ENCODE results near the gene PMPCA.

PMPCA gene

DNA sequence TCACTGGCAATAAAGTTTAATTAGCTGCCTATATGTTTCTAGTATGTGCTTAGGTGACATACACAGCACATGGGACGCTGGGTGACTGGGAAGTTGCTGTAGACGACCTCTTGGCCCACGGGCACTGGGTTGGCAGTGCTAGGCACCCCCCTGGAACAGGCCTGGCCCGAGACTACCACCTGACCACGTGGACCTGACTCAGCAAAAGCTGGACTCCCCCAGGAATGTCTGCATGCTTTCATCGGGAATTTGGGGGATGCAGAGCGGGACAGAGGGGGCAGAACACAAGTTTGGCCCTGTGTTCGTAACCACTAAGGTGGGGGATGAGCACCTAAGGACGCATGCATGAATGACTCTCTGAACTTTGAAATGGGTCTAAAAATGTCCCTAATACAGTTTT is 45.8 kb downstream of the PMPCA start:
- DNase-seq (ENCODE audit: low spot score), result no peak

DNA sequence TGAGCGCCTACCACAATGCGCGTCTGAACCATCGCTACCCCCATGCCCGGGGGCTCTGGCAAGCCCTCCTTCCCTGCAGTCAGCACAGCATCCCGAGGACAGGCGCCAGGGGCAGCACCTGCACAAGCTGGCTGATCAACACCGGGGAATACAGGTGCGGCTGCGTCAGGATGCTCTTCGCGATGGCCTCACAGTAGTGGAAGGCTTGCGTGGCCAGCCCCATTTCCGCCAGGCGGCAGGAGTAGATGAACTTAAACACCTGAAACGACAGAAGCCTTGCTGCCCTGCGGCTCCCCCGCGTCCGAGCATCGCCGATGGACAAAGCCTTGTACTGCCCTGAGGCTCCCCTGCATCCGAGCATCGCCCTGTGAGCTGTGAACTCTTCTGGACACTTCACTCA is 46.9 kb downstream of the PMPCA start:
- no peak for DNase-seq (ENCODE audit: low spot score)

DNA sequence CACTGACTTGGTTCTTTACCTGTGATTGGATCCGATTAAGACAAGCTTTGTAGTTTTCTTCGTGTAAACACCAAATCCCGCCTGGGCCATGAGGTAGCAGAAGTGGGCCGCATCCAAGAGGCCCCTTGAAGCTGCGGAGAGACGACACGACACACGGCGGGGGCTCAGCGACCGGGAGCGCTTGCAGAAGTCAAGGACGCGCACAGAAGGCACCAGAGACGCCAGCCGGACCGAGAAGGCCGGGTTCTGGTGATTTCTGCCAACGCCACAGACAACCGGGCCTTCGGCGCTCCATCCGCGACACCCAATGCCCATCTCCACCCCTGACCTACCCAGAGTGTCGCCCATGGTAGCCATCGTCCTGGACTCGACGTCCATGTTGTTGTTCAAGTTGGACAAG is 49.0 kb downstream of the PMPCA start:
- no peak for DNase-seq (ENCODE audit: low spot score)

DNA sequence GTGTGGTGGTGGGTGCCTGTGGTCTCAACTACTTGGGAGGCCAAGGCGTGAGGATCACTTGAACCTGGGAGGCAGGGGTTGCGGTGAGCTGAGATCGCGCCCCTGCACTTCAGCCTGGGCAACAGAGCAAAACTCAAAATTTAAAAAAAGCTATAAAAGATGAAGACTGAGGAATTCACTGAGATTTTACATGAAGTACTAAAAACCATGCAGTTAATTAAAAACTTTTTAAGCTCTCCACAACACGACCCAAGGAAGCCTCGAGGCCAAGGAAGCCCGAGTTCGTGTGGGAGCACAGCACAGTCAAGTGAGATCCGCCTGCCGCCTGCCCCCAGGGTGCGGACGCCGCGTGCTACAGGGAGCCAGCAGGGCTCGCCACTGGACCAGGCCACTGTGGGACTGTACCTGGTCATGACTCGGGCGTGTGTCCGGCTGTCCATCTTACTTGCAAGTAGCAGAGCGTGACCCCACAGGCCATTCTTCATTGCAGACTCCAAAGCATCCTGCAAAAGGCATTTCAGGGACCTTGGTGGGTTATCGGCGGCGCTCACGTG is 50.4 kb downstream of the PMPCA start:
- DNase-seq (ENCODE audit: low spot score), result no peak

DNA sequence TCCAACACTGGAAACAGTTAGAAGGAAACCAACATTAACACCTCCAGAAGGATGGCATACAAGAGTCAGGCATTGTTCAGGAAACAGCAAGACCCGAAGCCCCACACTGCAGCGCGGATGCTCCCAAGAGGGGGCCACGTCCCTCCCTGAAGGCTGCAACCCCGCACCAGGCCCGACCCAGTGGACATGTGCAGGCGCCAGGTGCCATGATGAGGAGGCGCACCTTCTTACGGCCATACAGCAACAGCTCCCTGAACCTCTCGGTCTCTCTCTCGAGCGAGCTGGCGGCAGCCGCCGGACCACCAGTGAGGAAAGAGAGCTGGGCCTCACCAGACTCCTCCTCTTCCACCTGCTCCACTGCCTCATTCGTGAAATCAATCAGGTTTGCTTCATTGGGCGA is 52.2 kb downstream of the PMPCA start:
- DNase-seq (ENCODE audit: low spot score), result no peak

DNA sequence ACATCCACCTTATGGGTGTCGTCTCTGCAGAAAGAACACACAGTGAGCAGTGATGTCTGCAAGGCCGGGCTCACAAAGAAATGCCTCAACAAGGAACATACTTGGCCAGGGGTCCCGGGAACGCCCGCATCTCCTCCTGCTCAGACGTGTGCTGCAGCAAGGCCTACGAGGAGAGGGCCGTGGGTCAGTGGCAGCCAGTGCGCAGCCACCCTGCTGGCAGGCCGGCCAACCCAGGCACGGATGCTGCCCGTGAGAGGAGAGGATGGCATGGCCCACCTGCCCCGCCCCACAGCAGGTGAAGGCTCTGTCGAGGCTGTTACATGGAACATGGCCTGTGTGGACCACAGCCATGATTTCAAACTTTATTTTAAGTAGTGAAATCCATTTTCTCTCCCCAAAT is 53.1 kb downstream of the PMPCA start:
- no peak for DNase-seq (ENCODE audit: low spot score)

DNA sequence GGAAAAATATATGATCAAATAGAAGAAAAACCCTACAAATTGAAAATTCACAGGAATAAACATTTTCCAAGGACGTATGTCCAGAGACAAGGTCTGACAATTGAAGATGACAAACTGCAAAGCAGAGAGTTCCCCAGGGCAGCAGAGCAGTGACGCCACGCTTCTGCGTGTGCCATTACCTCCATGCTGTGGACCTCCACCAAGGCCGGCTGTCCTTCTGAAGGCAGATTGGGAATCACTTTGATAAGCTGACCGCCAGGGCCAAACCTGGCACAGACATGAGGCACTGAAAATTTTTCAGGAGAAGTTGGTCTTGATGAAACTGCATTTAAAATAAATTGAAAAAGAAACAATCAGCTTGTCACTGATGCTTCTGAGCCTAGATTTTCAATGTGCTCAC is 53.8 kb downstream of the PMPCA start:
- no peak for DNase-seq (ENCODE audit: low spot score)

DNA sequence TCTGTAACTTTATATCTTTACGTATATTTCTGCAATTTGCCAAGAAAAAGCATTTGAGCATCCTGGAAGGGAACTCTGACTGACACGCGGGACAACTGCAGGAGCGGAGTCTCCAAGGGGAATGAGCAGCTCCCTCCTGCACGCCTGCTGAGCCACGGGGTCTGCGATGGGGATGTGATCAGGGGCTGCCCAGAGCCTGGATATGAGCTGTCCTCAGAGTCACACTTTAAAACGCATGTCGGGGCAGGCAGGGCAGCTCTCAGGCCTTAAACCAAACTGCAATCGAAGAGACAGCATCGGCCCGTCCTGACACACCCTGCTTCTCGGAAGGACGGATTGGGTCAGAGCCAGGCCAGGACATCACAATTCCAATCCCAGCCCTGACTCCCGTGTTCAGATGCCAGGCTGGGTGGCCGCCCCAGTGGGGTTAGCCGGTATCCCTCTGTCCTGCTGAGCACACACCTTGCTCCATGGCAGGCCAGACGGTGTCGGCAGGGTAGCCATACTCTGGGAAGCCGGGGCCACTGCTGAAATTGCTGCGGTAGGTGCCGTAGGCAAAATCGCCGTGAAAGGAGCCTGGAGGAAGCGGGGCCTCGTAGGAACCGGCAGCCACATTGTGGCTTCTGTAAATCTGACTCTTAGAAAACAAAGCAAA is 55.2 kb downstream of the PMPCA start:
- no peak for DNase-seq (ENCODE audit: low spot score)

DNA sequence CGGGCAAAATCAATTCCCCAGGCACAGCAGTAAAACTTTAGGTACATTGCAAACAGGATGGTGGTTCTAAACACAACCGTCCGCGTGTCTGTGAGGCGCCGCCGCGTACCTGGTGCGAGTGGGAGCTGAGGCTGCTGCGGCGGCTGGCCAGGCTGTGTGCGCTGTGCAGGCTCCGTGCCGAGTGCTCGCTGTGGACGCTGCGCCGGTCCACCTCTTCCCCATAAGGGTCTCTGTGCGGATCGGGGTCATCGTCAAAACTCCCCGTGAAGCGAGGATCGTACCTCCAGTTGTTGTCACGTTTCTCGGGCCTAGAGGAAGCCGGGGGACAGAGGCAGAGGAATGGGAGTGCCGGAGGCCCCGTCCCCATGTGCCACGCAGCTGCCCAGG is 55.7 kb downstream of the PMPCA start:
- no peak for DNase-seq (ENCODE audit: low spot score)

DNA sequence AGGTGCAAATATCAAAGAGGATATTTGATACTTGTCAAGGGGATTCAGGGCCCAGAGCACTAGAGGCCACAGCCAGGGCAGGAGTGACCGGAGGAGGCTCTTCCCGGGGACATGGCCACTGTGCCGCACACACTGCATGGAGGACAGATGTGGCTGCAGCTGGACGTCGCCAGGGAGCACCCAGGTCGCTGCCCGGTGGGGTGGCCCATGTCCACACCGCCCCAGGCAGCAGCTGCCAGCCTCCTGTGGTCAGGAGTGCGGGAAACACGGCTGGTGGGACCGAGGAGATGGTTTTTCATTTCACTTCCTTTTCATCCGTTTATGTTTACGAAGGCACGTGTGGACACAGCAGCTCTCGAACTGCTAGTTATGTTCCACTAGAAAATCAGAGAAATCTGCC is 57.3 kb downstream of the PMPCA start:
- DNase-seq (ENCODE audit: low spot score), result no peak

DNA sequence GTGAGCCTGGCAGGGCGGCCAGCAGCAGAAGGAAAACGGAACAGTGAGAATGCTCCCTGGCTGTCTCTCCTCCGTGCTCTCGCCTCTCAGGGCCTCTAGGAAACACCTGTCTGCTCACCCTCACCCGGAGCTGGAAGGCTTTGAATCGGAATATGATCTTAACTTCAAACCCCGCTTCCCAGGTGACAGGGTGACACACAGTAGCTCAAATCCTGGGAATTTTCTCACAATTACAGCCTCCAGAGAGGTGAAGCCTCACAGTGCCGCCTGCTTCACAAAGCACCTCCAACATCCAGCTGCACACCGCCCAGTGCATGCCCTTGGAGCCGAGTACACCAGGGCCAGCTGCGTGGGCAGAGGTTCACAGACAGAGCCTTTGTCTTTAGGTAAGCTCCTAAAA is 59.9 kb downstream of the PMPCA start:
- no peak for DNase-seq (ENCODE audit: low spot score)

DNA sequence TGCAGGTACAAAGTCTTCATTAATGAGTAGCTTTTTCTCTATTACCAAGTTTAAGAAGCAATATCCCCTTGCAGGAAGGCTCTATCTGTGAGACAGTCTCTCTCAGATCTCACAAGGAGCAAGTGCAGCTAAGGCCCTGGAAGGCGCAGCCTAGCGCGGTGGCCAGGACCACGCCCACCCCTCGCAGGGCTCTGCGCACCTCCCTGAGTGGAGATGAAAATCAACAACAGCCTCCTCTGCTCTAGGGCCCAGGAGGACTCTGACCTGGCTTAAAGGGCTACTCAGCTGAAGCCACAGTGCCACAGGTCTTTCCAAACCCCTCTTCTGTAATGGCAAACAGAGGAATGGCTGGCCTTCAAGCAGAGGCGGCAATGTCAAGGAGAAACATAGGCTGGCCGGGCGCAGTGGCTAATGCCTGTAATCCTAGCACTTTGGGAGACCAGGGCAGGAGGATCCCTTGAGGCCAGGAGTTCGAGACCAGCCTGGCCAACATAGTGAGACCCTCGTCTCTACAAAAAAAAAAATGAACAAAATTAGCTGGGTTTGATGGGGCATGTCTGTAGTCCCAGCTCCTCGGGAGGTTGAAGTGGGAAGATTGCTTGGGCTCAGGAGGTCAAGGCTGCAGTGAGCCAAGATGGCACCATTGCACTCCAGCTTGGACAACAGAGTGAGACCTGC is 60.5 kb downstream of the PMPCA start:
- no peak for DNase-seq (ENCODE audit: low spot score)

DNA sequence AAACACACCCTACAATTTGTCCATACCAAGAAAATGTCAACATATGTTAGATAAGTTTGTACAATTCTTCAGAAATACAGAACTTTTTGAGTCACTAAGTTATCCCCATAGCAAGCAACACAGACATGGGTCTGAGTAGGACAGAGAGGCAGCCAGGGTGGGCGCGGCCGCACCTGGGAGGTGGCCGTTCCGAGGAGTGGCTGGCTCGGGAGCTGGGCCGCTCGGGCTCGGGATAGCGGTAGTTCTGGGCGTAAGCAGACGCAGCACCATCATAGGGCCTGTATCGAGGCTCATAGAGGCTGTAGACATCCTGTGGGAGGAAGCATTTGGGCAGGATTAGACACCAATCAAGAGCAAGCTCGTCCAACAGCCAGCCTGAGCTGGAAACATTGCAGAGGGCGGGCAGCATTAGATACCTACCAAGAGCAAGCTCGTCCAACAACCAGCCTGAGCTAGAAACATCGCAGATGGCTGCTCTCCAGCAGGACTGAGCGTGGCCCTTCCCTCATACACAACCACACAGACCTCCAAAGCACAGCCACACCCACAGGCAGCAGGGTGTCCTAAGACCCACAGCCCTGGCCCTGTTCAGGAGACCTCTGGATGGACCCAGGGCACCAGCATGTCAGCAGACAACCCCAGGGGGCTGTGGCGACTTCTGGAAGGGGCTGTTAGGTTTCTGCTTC is 61.5 kb downstream of the PMPCA start:
- no peak for DNase-seq (ENCODE audit: low spot score)

DNA sequence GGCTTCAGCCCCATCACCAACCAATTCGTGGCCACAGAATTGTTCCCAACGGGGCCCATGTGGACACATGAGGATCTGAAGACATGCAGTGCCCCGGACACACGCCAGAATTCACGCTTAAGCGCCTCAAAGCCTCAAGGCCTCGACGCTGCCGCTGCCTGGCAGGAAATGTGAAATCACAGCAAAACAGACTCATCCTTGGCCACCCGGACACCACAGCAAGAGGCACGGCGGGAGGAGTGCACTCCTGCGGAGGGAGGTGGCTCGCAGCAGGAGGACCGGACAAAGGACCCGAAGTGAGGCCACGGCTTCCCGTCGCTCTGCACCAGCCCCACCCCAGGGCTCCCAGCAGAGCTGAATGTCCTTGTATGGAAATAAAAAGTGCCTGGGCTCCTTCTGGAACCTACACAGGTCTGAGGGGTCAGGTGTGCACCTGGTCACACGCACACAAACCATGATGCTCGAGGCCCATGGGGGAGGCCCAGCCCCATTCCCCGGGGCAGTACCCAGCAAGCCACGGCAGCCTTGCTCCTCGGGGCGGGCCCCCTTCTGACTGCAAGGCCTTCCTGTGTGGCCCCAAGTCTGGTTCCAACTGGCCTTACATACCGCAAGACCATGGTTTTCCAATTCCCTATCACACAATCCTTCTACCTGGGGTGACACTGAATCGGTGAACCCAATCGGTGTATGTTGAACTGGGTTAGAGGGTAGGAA is 62.3 kb downstream of the PMPCA start:
- no peak for DNase-seq (ENCODE audit: low spot score)

DNA sequence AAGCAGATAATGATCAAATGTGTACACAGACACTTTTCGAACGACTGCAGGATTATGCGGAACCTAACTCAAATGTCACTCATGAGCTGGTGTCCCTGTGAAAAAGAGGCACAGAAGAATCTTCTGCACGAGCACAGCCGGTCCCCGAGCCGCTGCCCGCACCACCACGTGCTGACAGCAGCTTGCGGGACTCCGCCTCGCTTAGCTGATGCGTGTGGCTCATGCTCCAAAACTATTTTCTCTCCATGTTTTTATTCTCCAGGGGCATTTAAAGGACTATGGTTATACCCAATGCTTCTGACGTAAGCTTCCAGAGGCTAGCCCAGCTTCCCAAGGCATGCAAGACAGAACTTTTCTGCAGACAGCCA is 62.9 kb downstream of the PMPCA start:
- no peak for DNase-seq (ENCODE audit: low spot score)
